ENCODE results near the gene SLC5A6. TPM values are rescaled to one million over a fixed set of nuclear protein-coding genes. Genes with fewer than 3 reads are reported as not detected.

Gene SLC5A6
- total RNA-seq, 2 experiments from 2014 or later: 55.5 to 60.1 TPM

GRCh38 chr2:27250652-27251379, 38.7 kb upstream of the SLC5A6 start:
- no TSS peak for BruUV-seq (replicated peaks)

GRCh38 chr2:27249891-27250651, 38.0 kb upstream of the SLC5A6 start:
- Histone ChIP-seq H3K36me3 (ENCODE audit: insufficient read depth, low read length) (peaks cover 21% of the 10 kb centered on the region; the same call in 1 of the 2 replicates), H3K9me3 (ENCODE audit: low read length) (no peaks in the 10 kb centered on the region), H3K79me2 (ENCODE audit: insufficient read depth, low read depth, low read length) (no peaks in the 10 kb centered on the region), H3K27ac (ENCODE audit: low read depth, low read length, poor library complexity, severe bottlenecking) (peak overlapping the region; percentile 92), H2AFZ (ENCODE audit: low read length) (peak overlapping the region; percentile 76), H4K20me1 (ENCODE audit: insufficient read depth, low read length) (no peaks in the 10 kb centered on the region), H3K4me3 (ENCODE audit: low read depth, low read length, poor library complexity, severe bottlenecking) (peak overlapping the region; percentile 58), H3K9me2 (ENCODE audit: insufficient read depth, low read length) (no peaks in the 10 kb centered on the region), H3K4me1 (ENCODE audit: insufficient read depth, low read length, poor library complexity, severe bottlenecking) (peaks cover 43% of the 10 kb centered on the region), H3K4me2 (ENCODE audit: low read length) (peak overlapping the region; percentile 76)
- intact Hi-C loops (cut with micrococcal nuclease; ENCODE audit: unreplicated experiment): loop anchor here (1.0 to 2.0 kb wide), 4 partner anchors 29 to 53 kb away; no protein-coding TSS in a partner anchor
- peak; percentile 91 for DNase-seq (ENCODE audit: low spot score)
- no TSS peak for BruUV-seq (replicated peaks)
- TF ChIP-seq, protein P1, sequence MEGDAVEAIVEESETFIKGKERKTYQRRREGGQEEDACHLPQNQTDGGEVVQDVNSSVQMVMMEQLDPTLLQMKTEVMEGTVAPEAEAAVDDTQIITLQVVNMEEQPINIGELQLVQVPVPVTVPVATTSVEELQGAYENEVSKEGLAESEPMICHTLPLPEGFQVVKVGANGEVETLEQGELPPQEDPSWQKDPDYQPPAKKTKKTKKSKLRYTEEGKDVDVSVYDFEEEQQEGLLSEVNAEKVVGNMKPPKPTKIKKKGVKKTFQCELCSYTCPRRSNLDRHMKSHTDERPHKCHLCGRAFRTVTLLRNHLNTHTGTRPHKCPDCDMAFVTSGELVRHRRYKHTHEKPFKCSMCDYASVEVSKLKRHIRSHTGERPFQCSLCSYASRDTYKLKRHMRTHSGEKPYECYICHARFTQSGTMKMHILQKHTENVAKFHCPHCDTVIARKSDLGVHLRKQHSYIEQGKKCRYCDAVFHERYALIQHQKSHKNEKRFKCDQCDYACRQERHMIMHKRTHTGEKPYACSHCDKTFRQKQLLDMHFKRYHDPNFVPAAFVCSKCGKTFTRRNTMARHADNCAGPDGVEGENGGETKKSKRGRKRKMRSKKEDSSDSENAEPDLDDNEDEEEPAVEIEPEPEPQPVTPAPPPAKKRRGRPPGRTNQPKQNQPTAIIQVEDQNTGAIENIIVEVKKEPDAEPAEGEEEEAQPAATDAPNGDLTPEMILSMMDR (conservative IDR thresholded peaks at IDR 0.05; ENCODE audit: low read length): peak; percentile 97
- TF ChIP-seq EZH2phosphoT487 (IDR thresholded peaks at IDR 0.05; ENCODE audit: borderline replicate concordance, low read depth, low read length): no peak
- CTCF ChIA-PET (ENCODE audit: unreplicated experiment): interaction anchor here (1.1 to 4.4 kb wide), 5 partner anchors 30 to 53 kb away, joined by 3 to 37 read pairs (median 9); no protein-coding TSS in a partner anchor
- POLR2A ChIA-PET: interaction anchor here (0.6 to 3.2 kb wide), 15 partner anchors 12 to 186 kb away, joined by 3 to 21 read pairs (median 6); partner anchors contain the start of gene SLC30A3

More at GRCh38 chr2:27250652-27251379, 38.7 kb upstream of the SLC5A6 start:
- H4K20me1 ChIP-seq (ENCODE audit: insufficient read depth, low read length): no peaks in the 10 kb centered on the region
- H3K4me1 ChIP-seq (ENCODE audit: insufficient read depth, low read length, poor library complexity, severe bottlenecking): peaks cover 43% of the 10 kb centered on the region
- H2AFZ ChIP-seq (ENCODE audit: low read length): peak overlapping the region; percentile 76; the same call in 1 of the 2 replicates
- peak overlapping the region; percentile 76 for H3K4me2 ChIP-seq (ENCODE audit: low read length)
- intact Hi-C loops (cut with micrococcal nuclease; ENCODE audit: unreplicated experiment): loop anchor here (1.0 to 2.0 kb wide), 5 partner anchors 11 to 54 kb away; no protein-coding TSS in a partner anchor
- ChIA-PET POLR2A (interaction anchor here (0.6 to 3.2 kb wide), 16 partner anchors 9 to 187 kb away, joined by 3 to 21 read pairs (median 4); partner anchors contain the start of gene SLC30A3), CTCF (ENCODE audit: unreplicated experiment) (interaction anchor here (0.6 to 4.4 kb wide), 10 partner anchors 12 to 400 kb away, joined by 3 to 37 read pairs (median 4); partner anchors contain the start of genes SLC30A3 and TRIM54)
- peak overlapping the region; percentile 58 for H3K4me3 ChIP-seq (ENCODE audit: low read depth, low read length, poor library complexity, severe bottlenecking)
- peaks cover 21% of the 10 kb centered on the region; the same call in 1 of the 2 replicates for H3K36me3 ChIP-seq (ENCODE audit: insufficient read depth, low read length)
- peak overlapping the region; percentile 92 for H3K27ac ChIP-seq (ENCODE audit: low read depth, low read length, poor library complexity, severe bottlenecking)
- no peaks in the 10 kb centered on the region for H3K9me3 ChIP-seq (ENCODE audit: low read length)
- peak; percentile 90 for DNase-seq (ENCODE audit: low spot score)
- TF ChIP-seq, protein P1 (conservative IDR thresholded peaks at IDR 0.05; ENCODE audit: low read length): no peak
- no peak for TF ChIP-seq EZH2phosphoT487 (IDR thresholded peaks at IDR 0.05; ENCODE audit: borderline replicate concordance, low read depth, low read length)
- no peaks in the 10 kb centered on the region for H3K79me2 ChIP-seq (ENCODE audit: insufficient read depth, low read depth, low read length)
- no peaks in the 10 kb centered on the region for H3K9me2 ChIP-seq (ENCODE audit: insufficient read depth, low read length)
